Heart right ventricle (tissue), 16 donors: Measurements from ENCODE around the gene TGFBR2. TPM values are rescaled to one million over a fixed set of nuclear protein-coding genes. Genes with fewer than 3 reads are reported as not detected.

Experiments
- ATAC-seq, 8 donors: fragments of 200-7000 bp; cut with Tn5 transposase; one replicate each; pipeline ENCODE4 v1.9.1; 2020; ENCODE audit warnings: mild to moderate bottlenecking in 8 of 8, moderate library complexity in 8 of 8, moderate number of reproducible peaks in 1 of 8
- DNase-seq, 2 donors: peaks; one replicate each; pipeline ENCODE4 v3.0.0-alpha.2; 2020
- H3K27ac ChIP-seq, 10 donors: fragments of 200-600 bp; sonication (generic) in 2 of 10; one replicate each; pipeline versions ENCODE4 v1.5.0 to v1.8.0; 2020 to 2022; ENCODE audit warnings: mild to moderate bottlenecking in 3 of 10
- H3K27me3 ChIP-seq, 7 donors: fragments of 200-600 bp; one replicate each; pipeline ENCODE4 v1.8.0; 2021 to 2022; ENCODE audit warnings: mild to moderate bottlenecking in 2 of 7
- H3K36me3 ChIP-seq, 9 donors: fragments of 200-600 bp; sonication (generic) in 1 of 9; one replicate each; pipeline versions ENCODE4 v1.5.0 to v1.8.0; 2020 to 2022; ENCODE audit warnings: mild to moderate bottlenecking in 2 of 9
- H3K4me1 ChIP-seq, 9 donors: fragments of 200-600 bp; sonication (generic) in 1 of 9; one replicate each; pipeline versions ENCODE4 v1.5.0 to v1.8.0; 2020 to 2022; ENCODE audit warnings: mild to moderate bottlenecking in 4 of 9
- H3K4me3 ChIP-seq, 10 donors: fragments of 200-600 bp; sonication (generic) in 2 of 10; one replicate each; pipeline versions ENCODE4 v1.5.0 to v1.8.0; 2020 to 2022; ENCODE audit warnings: mild to moderate bottlenecking in 7 of 10, moderate library complexity in 2 of 10
- H3K9me3 ChIP-seq, 11 donors: fragments of 200-600 bp in 10 of 11; sonication (generic) in 2 of 11; one replicate each; pipeline versions ENCODE4 v1.5.0 to v1.8.0; 2013 to 2022; ENCODE audit warnings: mild to moderate bottlenecking in 2 of 11, control low read depth in 1 of 11, moderate library complexity in 1 of 11
- WGBS, 2 donors: extraction: QIAGEN DNeasy Blood & Tissue Kit; methylation state at CpG; one replicate each; pipeline ENCODE4 v1.1.7; 2013; ENCODE audit warnings: inconsistent platforms in 1 of 2; 5-methylcytosine and 5-hydroxymethylcytosine counted together
- intact Hi-C, 10 donors: fragments of 100-400 bp; cut with DNase I; formaldehyde crosslinking; loops; one replicate each; pipeline versions ENCODE4 v1.11.1 to v1.14.2; 2022
- polyA plus RNA-seq, 2 donors: library from polyadenylated mRNA; stranded (reverse); fragments of 200-250 nt; gene quantifications; one replicate each; pipeline ENCODE4 v1.2.3, GENCODE V29; 2013
- total RNA-seq, 10 donors: library from RNA; stranded (reverse); fragmentation: NEBNext Ultra II Directional in 3 of 10; extraction: Animal tissue kit (Norgen Biotek cat#: 25700) in 3 of 10; gene quantifications; one replicate each; pipeline versions ENCODE4 v1.2.1 to v1.2.4, GENCODE V29; 2021 to 2023
- TF ChIP-seq, protein P1 (sequence below), 9 donors: fragments of 200-600 bp; sonication (generic) in 2 of 9; IDR thresholded peaks; one replicate each; pipeline versions ENCODE4 v1.5.0 to v1.8.0; 2021 to 2022; ENCODE audit warnings: antibody characterized with exemption in 9 of 9, mild to moderate bottlenecking in 5 of 9, moderate library complexity in 1 of 9
- donor health status: Arrhythmogenic right ventricular cardiomyopathy.
- donor health status: ischemic (EF 13 %, LVEDD 7.1; RV severe dilation, severe dysfunction).
- donor health status: healthy with polysubstance abuse.
- donor health status: DM: no; HTN: yes; CAD: no.
- donor health status: DM: no; HTN: no; CAD: no.
- donor health status: ischemic (EF 25% LVEDD 6.9; RV normal size, moderate dysfunction).
- donor health status: ischemic (EF 25% LVEDD 5.7; RV mildly dilated, moderate dysfunction).
- donor health status: healthy.
- donor health status: DM: yes; HTN: yes; CAD: no.
- donor health status: Ischemic cardiomyopathy.
- donor health status: ischemic (EF 35%, LVEDD 5.7; RV mildly dilated, moderate dysfunction).
- donor health status: nonischemic (EF 11% LVEDD 7.7; RV severe dilation, severe dysfunction).
- donor health status: DM: yes; HTN: yes; CAD: no.
- donor health status: PGD.
- donor health status: ischemic (EF 29% LVEDD 5.4; RV normal size, mild dysfunction).
- donor health status: nonischemic (EF 23%, LVEDD 6.1; RV moderate dilation, normal function).

TGFBR2 gene
- total and polyA plus RNA-seq, 12 donors, result 14.6 to 197 (median 82.8) TPM

GRCh38 chr3:30649572-30650318 lies 43.3 kb downstream of the TGFBR2 start:
- WGBS, 2 donors, result 64 to 66% methylated on average over 9 of the region's 9 CpGs
- intact Hi-C loops, result loop anchor here in 2 of 10 donors (5.0 to 10.0 kb wide), 2 partner anchors 37 to 125 kb away; no protein-coding TSS in a partner anchor
- H3K27ac ChIP-seq, result peak overlapping the region in 7 of 10 donors; percentile 11 to 85 (median 47)

DNA sequence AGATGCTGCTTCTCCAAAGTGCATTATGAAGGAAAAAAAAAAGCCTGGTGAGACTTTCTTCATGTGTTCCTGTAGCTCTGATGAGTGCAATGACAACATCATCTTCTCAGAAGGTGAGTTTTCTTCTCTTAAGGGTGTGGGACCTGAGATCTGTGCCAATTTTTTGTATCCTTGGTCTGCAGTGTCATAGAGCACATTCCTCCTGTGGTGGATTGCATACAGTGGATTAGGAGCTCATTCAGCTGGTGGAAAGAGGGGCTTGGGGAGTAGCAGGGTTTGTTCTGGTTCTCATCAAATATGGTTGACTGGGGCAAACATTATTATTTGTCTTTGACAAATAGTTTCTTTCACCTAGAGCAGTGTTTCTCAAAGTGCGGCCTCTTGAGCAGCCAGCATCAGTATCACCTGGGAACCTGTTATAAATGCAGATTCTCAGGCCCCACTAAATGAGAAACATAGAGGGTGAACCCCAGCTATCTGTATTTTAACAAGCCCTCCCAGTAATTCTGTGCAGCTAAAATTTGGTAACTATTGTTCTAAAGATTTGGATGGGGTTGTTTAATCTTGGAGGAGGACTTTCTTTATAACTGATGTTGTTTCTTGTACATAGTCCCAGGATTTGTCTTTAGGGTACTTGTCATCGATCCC lies 44.1 kb downstream of the TGFBR2 start:
- intact Hi-C loops, result loop anchor here in 1 of 10 donors (10.0 kb wide), 1 partner anchor 126 kb away; no protein-coding TSS in a partner anchor
- TF ChIP-seq, protein P1, sequence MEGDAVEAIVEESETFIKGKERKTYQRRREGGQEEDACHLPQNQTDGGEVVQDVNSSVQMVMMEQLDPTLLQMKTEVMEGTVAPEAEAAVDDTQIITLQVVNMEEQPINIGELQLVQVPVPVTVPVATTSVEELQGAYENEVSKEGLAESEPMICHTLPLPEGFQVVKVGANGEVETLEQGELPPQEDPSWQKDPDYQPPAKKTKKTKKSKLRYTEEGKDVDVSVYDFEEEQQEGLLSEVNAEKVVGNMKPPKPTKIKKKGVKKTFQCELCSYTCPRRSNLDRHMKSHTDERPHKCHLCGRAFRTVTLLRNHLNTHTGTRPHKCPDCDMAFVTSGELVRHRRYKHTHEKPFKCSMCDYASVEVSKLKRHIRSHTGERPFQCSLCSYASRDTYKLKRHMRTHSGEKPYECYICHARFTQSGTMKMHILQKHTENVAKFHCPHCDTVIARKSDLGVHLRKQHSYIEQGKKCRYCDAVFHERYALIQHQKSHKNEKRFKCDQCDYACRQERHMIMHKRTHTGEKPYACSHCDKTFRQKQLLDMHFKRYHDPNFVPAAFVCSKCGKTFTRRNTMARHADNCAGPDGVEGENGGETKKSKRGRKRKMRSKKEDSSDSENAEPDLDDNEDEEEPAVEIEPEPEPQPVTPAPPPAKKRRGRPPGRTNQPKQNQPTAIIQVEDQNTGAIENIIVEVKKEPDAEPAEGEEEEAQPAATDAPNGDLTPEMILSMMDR (IDR thresholded peaks at IDR 0.05), result no peak
- peaks cover 0 to 98% (median 54%) of the 10 kb centered on the region in 9 donors for H3K36me3 ChIP-seq
- H3K27me3 ChIP-seq, result no peaks in the 10 kb centered on the region
- DNase-seq, result no peak
- no peak overlapping the region for H3K4me3 ChIP-seq
- 94 to 95% methylated on average over 2 of the region's 2 CpGs for WGBS, 2 donors
- H3K27ac ChIP-seq, result peak overlapping the region in 6 of 10 donors; percentile 2 to 85 (median 52)
- H3K9me3 ChIP-seq, result no peaks in the 10 kb centered on the region
- H3K4me1 ChIP-seq, result peaks cover 12 to 88% (median 36%) of the 10 kb centered on the region in 9 donors
- ATAC-seq, result no peak

More at GRCh38 chr3:30649572-30650318, 43.3 kb downstream of the TGFBR2 start:
- H3K36me3 ChIP-seq, result peaks cover 0 to 98% (median 52%) of the 10 kb centered on the region in 9 donors
- ATAC-seq (peak in 5 of 8 donors; percentile 24 to 60 (median 44)), DNase-seq (no peak)
- H3K9me3 ChIP-seq, result no peaks in the 10 kb centered on the region
- H3K4me3 ChIP-seq, result no peak overlapping the region
- H3K4me1 ChIP-seq, result peaks cover 5 to 88% (median 35%) of the 10 kb centered on the region in 9 donors
- H3K27me3 ChIP-seq, result no peaks in the 10 kb centered on the region
- TF ChIP-seq, protein P1 (IDR thresholded peaks at IDR 0.05), result no peak

- ATAC-seq (no peak), DNase-seq (no peak)
- 35 to 65% methylated on average over 1 of the region's 1 CpG for WGBS, 2 donors
- peaks cover 0 to 90% (median 50%) of the 10 kb centered on the region in 9 donors for H3K36me3 ChIP-seq
- no peaks in the 10 kb centered on the region for H3K27me3 ChIP-seq
- peak overlapping the region in 5 of 10 donors; percentile 48 to 82 (median 56) for H3K27ac ChIP-seq
- H3K9me3 ChIP-seq, result no peaks in the 10 kb centered on the region
- TF ChIP-seq, protein P1 (IDR thresholded peaks at IDR 0.05), result no peak
- peaks cover 11 to 90% (median 65%) of the 10 kb centered on the region in 9 donors for H3K4me1 ChIP-seq
- intact Hi-C loops, result loop anchor here in 1 of 10 donors (10.0 kb wide), 1 partner anchor 129 kb away; no protein-coding TSS in a partner anchor
- no peak overlapping the region for H3K4me3 ChIP-seq
Observed at GRCh38 chr3:30654269-30654668, 47.9 kb downstream of the TGFBR2 start.

DNA sequence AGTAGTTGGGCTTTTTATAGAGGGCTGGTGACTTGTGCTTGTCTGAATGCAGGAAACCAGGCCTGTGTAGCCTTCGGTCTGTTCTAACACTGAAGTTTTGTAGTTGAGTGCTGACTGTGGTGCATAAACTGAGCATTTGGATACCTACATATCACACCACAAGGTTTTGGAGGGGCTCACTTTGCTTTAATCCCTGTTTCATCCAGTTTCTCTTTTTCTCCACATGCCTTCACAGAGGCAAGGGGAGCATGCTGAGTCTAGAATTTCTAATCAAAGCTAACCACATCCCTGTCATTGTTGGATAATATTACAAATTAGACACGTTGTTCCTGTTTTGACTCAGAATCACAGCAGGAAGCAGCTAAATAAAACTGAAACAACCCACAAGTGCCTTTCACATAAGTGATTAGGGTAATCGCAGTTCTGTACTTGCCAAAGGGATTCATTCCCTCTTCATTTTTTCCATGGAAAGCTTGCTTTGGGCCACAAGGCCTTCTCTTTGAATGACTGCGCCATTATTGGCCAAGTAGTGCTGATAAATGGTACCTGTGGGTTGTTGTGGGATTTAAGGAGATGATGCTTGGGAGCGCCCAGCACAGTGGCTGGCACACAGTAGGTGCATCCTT lies 48.9 kb downstream of the TGFBR2 start:
- DNase-seq, result no peak
- no peaks in the 10 kb centered on the region for H3K9me3 ChIP-seq
- WGBS, 2 donors, result 55 to 56% methylated on average over 5 of the region's 5 CpGs
- peaks cover 16 to 90% (median 65%) of the 10 kb centered on the region in 9 donors for H3K4me1 ChIP-seq
- peaks cover 0 to 87% (median 45%) of the 10 kb centered on the region in 9 donors for H3K36me3 ChIP-seq
- peak in 5 of 8 donors; percentile 9 to 27 (median 23) for ATAC-seq
- intact Hi-C loops, result loop anchor here in 1 of 10 donors (10.0 kb wide), 1 partner anchor 130 kb away; no protein-coding TSS in a partner anchor
- H3K27me3 ChIP-seq, result no peaks in the 10 kb centered on the region
- TF ChIP-seq, protein P1 (IDR thresholded peaks at IDR 0.05), result no peak
- H3K27ac ChIP-seq, result peak overlapping the region in 9 of 10 donors; percentile 0 to 82 (median 48)
- no peak overlapping the region for H3K4me3 ChIP-seq
